BE2C (cell line): ENCODE data around the gene PATZ1.

Source experiments
- DNase-seq: peaks from one replicate; pipeline ENCODE4 v3.0.0-alpha.2; 2020
- H3K27me3 ChIP-seq: fragments of 250-450 bp; sonication (Bioruptor Pico); 2 replicates; pipeline ENCODE4 v1.5.1; 2020; ENCODE audit warnings: mild to moderate bottlenecking
- H3K36me3 ChIP-seq: fragments of 250-450 bp; sonication (Bioruptor Pico); 2 replicates; pipeline ENCODE4 v1.5.1; 2020; ENCODE audit warnings: mild to moderate bottlenecking
- H3K4me1 ChIP-seq: fragments of 250-450 bp; sonication (Bioruptor Pico); 2 replicates; pipeline ENCODE4 v1.5.1; 2020
- H3K4me3 ChIP-seq: 2 replicates; pipeline ENCODE4 v1.5.1; 2011; ENCODE audit warnings: low read depth, low read length
- H3K9me3 ChIP-seq: fragments of 250-450 bp; sonication (Bioruptor Pico); 2 replicates; pipeline ENCODE4 v1.5.1; 2020
- TF ChIP-seq, protein P1 (sequence below): IDR thresholded peaks from 2 replicates; pipeline ENCODE4 v1.5.1; 2012; ENCODE audit warnings: mild to moderate bottlenecking, low read depth, low read length

The PATZ1 gene

DNA sequence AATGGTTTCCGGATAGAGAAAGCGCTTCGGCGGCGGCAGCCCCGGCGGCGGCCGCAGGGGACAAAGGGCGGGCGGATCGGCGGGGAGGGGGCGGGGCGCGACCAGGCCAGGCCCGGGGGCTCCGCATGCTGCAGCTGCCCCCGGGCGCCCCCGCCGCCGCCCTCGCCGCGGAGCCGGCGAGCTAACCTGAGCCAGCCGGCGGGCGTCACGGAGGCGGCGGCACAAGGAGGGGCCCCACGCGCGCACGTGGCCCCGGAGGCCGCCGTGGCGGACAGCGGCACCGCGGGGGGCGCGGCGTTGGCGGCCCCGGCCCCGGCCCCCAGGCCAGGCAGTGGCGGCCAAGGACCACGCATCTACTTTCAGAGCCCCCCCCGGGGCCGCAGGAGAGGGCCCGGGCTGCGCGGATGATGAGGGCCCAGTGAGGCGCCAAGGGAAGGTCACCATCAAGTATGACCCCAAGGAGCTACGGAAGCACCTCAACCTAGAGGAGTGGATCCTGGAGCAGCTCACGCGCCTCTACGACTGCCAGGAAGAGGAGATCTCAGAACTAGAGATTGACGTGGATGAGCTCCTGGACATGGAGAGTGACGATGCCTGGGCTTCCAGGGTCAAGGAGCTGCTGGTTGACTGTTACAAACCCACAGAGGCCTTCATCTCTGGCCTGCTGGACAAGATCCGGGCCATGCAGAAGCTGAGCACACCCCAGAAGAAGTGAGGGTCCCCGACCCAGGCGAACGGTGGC is 69.5 kb downstream of the PATZ1 start:
- TF ChIP-seq, protein P1, sequence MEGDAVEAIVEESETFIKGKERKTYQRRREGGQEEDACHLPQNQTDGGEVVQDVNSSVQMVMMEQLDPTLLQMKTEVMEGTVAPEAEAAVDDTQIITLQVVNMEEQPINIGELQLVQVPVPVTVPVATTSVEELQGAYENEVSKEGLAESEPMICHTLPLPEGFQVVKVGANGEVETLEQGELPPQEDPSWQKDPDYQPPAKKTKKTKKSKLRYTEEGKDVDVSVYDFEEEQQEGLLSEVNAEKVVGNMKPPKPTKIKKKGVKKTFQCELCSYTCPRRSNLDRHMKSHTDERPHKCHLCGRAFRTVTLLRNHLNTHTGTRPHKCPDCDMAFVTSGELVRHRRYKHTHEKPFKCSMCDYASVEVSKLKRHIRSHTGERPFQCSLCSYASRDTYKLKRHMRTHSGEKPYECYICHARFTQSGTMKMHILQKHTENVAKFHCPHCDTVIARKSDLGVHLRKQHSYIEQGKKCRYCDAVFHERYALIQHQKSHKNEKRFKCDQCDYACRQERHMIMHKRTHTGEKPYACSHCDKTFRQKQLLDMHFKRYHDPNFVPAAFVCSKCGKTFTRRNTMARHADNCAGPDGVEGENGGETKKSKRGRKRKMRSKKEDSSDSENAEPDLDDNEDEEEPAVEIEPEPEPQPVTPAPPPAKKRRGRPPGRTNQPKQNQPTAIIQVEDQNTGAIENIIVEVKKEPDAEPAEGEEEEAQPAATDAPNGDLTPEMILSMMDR = no peak
- H3K36me3 ChIP-seq = no peaks in the 10 kb centered on the region; the same call in 1 of the 2 replicates
- no peak for DNase-seq

More for the DNA sequence above, 69.5 kb downstream of the PATZ1 start:
- H3K4me1 ChIP-seq = no peaks in the 10 kb centered on the region
- H3K4me3 ChIP-seq = no peak overlapping the region
- H3K27me3 ChIP-seq = no peaks in the 10 kb centered on the region
- H3K9me3 ChIP-seq = no peaks in the 10 kb centered on the region
